Measurements from ENCODE around the gene SYT13. TPM values are rescaled to one million over a fixed set of nuclear protein-coding genes. Genes with fewer than 3 reads are reported as not detected.

Gene SYT13
- total RNA-seq, 1 experiment from 2014 or later = 1.4 TPM

DNA sequence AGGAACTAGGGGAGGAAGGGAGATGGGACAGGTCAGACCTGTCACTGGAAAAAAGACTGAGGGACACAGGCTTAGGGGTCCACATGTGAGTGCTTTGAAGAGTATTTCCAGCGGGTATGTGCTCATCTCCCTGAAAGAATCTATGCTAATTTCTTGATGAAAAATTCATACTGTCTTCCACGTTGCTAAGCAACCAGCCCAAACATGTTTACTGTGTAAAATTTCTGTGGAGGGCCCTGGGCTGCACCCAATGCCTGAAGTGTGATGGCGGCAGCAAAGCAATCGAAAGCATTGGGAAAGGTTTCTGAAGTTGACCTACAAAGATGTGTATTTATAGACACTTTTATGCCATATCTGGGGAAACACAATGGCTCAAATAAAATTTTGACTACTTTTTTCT lies 7.4 kb downstream of the SYT13 start:
- ATAC-seq (no peak), DNase-seq (ENCODE audit: low read depth, low spot score) (no peak)
- ChIA-PET POLR2A (no interaction called here), CTCF (no interaction called here), RAD21 (ENCODE audit: low non-redundant PET in 1 of 2, low total read pairs in 2 of 2, uncharacterized antibody in 2 of 2, unreplicated experiment in 2 of 2) (no interaction called here)
- intact Hi-C loops (cut with micrococcal nuclease) = no loop called here
- Histone ChIP-seq H3K4me3 (replicated peaks in 1 of 2; ENCODE audit: low read depth in 1 of 2, low read length in 2 of 2) (no peak overlapping the region), H4K20me1 (ENCODE audit: insufficient read depth) (no peaks in the 10 kb centered on the region), H3K27me3 (ENCODE audit: insufficient read depth, low read length) (peaks cover 1% of the 10 kb centered on the region; the same call in 1 of the 2 replicates), H2AFZ (ENCODE audit: low read depth, low read length, poor library complexity, severe bottlenecking) (no peak overlapping the region), H3K27ac (ENCODE audit: low read depth, low read length) (no peak overlapping the region), H3K9ac (ENCODE audit: low read length) (no peak overlapping the region), H3K4me2 (ENCODE audit: low read length) (no peak overlapping the region), H3K4me1 (ENCODE audit: control insufficient read depth in 1 of 2, insufficient read depth in 2 of 2, low read length in 2 of 2) (peaks cover 9 to 19% of the 10 kb centered on the region in 2 experiments), H3K79me2 (ENCODE audit: insufficient read depth, low read length) (no peaks in the 10 kb centered on the region), H3K36me3 (ENCODE audit: control insufficient read depth in 1 of 2, insufficient read depth in 2 of 2, low read length in 2 of 2) (no peaks in the 10 kb centered on the region), H3K9me2 (ENCODE audit: insufficient read depth) (no peaks in the 10 kb centered on the region), H3K9me3 (ENCODE audit: control insufficient read depth in 1 of 2, insufficient read depth in 1 of 2, low read depth in 1 of 2, low read length in 2 of 2) (0 out of 4 replicates have a peak, but pooled peaks cover 0 to 3% of the 10 kb centered on the region in 2 experiments)
- BruUV-seq (replicated peaks) = no TSS peak
- TF ChIP-seq CEBPB (IDR thresholded peaks at IDR 0.05; ENCODE audit: low read depth) = no peak
- no peak for TF ChIP-seq ELF1 (IDR thresholded peaks at IDR 0.05; ENCODE audit: borderline replicate concordance, low read depth)
- TF ChIP-seq, protein P1, sequence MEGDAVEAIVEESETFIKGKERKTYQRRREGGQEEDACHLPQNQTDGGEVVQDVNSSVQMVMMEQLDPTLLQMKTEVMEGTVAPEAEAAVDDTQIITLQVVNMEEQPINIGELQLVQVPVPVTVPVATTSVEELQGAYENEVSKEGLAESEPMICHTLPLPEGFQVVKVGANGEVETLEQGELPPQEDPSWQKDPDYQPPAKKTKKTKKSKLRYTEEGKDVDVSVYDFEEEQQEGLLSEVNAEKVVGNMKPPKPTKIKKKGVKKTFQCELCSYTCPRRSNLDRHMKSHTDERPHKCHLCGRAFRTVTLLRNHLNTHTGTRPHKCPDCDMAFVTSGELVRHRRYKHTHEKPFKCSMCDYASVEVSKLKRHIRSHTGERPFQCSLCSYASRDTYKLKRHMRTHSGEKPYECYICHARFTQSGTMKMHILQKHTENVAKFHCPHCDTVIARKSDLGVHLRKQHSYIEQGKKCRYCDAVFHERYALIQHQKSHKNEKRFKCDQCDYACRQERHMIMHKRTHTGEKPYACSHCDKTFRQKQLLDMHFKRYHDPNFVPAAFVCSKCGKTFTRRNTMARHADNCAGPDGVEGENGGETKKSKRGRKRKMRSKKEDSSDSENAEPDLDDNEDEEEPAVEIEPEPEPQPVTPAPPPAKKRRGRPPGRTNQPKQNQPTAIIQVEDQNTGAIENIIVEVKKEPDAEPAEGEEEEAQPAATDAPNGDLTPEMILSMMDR (IDR thresholded peaks at IDR 0.05 in 2 of 3, conservative IDR thresholded peaks at IDR 0.05 in 1 of 3; ENCODE audit: borderline replicate concordance in 1 of 3, insufficient read depth in 1 of 3, low read depth in 2 of 3, low read length in 2 of 3) = no peak
- no peak for TF ChIP-seq JUND (IDR thresholded peaks at IDR 0.05)
- TF ChIP-seq, protein P2, sequence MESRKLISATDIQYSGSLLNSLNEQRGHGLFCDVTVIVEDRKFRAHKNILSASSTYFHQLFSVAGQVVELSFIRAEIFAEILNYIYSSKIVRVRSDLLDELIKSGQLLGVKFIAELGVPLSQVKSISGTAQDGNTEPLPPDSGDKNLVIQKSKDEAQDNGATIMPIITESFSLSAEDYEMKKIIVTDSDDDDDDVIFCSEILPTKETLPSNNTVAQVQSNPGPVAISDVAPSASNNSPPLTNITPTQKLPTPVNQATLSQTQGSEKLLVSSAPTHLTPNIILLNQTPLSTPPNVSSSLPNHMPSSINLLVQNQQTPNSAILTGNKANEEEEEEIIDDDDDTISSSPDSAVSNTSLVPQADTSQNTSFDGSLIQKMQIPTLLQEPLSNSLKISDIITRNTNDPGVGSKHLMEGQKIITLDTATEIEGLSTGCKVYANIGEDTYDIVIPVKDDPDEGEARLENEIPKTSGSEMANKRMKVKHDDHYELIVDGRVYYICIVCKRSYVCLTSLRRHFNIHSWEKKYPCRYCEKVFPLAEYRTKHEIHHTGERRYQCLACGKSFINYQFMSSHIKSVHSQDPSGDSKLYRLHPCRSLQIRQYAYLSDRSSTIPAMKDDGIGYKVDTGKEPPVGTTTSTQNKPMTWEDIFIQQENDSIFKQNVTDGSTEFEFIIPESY (IDR thresholded peaks at IDR 0.05; ENCODE audit: extremely low read depth, insufficient replicate concordance, low read length) = no peak
- TF ChIP-seq SRF (IDR thresholded peaks at IDR 0.05; ENCODE audit: low read depth) = no peak
- no peak for TF ChIP-seq EZH2phosphoT487 (IDR thresholded peaks at IDR 0.05; ENCODE audit: borderline replicate concordance)
- TF ChIP-seq RAD21 (IDR thresholded peaks at IDR 0.05; ENCODE audit: low read depth) = no peak
- TF ChIP-seq POLR2AphosphoS5 (IDR thresholded peaks at IDR 0.05; ENCODE audit: low read depth, low read length) = no peak
- no peak for TF ChIP-seq SP1 (IDR thresholded peaks at IDR 0.05; ENCODE audit: low read depth)
- no peak for TF ChIP-seq TCF7L2 (IDR thresholded peaks at IDR 0.05; ENCODE audit: borderline replicate concordance, extremely low read depth, insufficient read depth, insufficient read length)
- TF ChIP-seq YY1 (IDR thresholded peaks at IDR 0.05; ENCODE audit: extremely low read depth, insufficient replicate concordance, low read depth, low read length) = no peak
- TF ChIP-seq, protein P3, sequence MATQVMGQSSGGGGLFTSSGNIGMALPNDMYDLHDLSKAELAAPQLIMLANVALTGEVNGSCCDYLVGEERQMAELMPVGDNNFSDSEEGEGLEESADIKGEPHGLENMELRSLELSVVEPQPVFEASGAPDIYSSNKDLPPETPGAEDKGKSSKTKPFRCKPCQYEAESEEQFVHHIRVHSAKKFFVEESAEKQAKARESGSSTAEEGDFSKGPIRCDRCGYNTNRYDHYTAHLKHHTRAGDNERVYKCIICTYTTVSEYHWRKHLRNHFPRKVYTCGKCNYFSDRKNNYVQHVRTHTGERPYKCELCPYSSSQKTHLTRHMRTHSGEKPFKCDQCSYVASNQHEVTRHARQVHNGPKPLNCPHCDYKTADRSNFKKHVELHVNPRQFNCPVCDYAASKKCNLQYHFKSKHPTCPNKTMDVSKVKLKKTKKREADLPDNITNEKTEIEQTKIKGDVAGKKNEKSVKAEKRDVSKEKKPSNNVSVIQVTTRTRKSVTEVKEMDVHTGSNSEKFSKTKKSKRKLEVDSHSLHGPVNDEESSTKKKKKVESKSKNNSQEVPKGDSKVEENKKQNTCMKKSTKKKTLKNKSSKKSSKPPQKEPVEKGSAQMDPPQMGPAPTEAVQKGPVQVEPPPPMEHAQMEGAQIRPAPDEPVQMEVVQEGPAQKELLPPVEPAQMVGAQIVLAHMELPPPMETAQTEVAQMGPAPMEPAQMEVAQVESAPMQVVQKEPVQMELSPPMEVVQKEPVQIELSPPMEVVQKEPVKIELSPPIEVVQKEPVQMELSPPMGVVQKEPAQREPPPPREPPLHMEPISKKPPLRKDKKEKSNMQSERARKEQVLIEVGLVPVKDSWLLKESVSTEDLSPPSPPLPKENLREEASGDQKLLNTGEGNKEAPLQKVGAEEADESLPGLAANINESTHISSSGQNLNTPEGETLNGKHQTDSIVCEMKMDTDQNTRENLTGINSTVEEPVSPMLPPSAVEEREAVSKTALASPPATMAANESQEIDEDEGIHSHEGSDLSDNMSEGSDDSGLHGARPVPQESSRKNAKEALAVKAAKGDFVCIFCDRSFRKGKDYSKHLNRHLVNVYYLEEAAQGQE (IDR thresholded peaks at IDR 0.05; ENCODE audit: low read depth) = no peak
- TF ChIP-seq FOSL1 (IDR thresholded peaks at IDR 0.05; ENCODE audit: low read depth) = no peak
- TF ChIP-seq, protein P4, sequence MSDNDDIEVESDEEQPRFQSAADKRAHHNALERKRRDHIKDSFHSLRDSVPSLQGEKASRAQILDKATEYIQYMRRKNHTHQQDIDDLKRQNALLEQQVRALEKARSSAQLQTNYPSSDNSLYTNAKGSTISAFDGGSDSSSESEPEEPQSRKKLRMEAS (IDR thresholded peaks at IDR 0.05) = no peak
- no peak for TF ChIP-seq ATF3 (IDR thresholded peaks at IDR 0.05)
